PFSK-1 (cell line): ENCODE data around the gene FEV.

Experiments
- POLR2AphosphoS5 ChIP-seq: IDR thresholded peaks from 2 replicates; pipeline ENCODE4 v1.6.1; 2012; ENCODE audit warnings: low read depth, mild to moderate bottlenecking, control low read depth, low read length, moderate library complexity
- REST ChIP-seq, 2 experiments: IDR thresholded peaks; 2 replicates each; pipeline versions ENCODE4 v1.6.1 to v1.8.0; 2011 to 2012; ENCODE audit warnings: low read depth in 2 of 2, low read length in 2 of 2, control low read depth in 1 of 2, inconsistent platforms in 1 of 2, mild to moderate bottlenecking in 1 of 2, moderate library complexity in 1 of 2; ENCODE audit not compliant: insufficient read depth in 1 of 2
- SIN3A ChIP-seq: IDR thresholded peaks from 2 replicates; pipeline ENCODE4 v1.6.1; 2012; ENCODE audit warnings: mild to moderate bottlenecking, low read length, moderate library complexity, borderline replicate concordance; ENCODE audit not compliant: insufficient read depth

DNA sequence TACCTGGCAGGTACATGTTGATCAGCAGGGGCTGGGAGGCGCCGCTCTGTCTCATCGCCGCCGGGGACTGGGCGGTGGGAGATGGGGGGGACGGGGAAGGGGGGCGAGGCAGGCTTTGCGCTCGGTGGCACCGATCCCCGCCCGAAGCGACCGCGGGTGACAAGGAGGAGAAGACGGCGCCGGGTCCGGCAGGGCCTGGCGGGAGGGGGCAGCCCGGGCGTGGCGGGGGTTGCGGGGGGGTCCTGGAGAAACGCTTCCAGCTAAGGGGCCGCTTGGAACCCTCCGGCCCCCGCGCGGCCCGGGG is at the start of gene FEV:
- TF ChIP-seq REST (IDR thresholded peaks at IDR 0.05; ENCODE audit: insufficient read depth in 1 of 2, low read depth in 2 of 2, low read length in 2 of 2), result no peak
- TF ChIP-seq SIN3A, result no peak
- TF ChIP-seq POLR2AphosphoS5, result no peak
